GM12873 (cell line): ENCODE measurements around the gene NHSL1.

Source experiments
- TF ChIP-seq, protein P1 (sequence below): IDR thresholded peaks from 2 replicates; pipeline ENCODE4 v1.5.1; 2012; ENCODE audit warnings: low read depth, mild to moderate bottlenecking, moderate library complexity, low read length, control low read depth; ENCODE audit not compliant: insufficient read depth; ENCODE audit errors: missing control alignments

Gene NHSL1, protein sequence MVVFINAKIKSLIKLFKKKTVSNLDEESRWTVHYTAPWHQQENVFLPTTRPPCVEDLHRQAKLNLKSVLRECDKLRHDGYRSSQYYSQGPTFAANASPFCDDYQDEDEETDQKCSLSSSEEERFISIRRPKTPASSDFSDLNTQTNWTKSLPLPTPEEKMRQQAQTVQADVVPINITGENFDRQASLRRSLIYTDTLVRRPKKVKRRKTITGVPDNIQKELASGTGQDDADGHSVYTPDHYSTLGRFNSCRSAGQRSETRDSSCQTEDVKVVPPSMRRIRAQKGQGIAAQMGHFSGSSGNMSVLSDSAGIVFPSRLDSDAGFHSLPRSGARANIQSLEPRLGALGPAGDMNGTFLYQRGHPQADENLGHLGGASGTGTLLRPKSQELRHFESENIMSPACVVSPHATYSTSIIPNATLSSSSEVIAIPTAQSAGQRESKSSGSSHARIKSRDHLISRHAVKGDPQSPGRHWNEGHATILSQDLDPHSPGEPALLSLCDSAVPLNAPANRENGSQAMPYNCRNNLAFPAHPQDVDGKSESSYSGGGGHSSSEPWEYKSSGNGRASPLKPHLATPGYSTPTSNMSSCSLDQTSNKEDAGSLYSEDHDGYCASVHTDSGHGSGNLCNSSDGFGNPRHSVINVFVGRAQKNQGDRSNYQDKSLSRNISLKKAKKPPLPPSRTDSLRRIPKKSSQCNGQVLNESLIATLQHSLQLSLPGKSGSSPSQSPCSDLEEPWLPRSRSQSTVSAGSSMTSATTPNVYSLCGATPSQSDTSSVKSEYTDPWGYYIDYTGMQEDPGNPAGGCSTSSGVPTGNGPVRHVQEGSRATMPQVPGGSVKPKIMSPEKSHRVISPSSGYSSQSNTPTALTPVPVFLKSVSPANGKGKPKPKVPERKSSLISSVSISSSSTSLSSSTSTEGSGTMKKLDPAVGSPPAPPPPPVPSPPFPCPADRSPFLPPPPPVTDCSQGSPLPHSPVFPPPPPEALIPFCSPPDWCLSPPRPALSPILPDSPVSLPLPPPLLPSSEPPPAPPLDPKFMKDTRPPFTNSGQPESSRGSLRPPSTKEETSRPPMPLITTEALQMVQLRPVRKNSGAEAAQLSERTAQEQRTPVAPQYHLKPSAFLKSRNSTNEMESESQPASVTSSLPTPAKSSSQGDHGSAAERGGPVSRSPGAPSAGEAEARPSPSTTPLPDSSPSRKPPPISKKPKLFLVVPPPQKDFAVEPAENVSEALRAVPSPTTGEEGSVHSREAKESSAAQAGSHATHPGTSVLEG (N-terminal part only)

DNA sequence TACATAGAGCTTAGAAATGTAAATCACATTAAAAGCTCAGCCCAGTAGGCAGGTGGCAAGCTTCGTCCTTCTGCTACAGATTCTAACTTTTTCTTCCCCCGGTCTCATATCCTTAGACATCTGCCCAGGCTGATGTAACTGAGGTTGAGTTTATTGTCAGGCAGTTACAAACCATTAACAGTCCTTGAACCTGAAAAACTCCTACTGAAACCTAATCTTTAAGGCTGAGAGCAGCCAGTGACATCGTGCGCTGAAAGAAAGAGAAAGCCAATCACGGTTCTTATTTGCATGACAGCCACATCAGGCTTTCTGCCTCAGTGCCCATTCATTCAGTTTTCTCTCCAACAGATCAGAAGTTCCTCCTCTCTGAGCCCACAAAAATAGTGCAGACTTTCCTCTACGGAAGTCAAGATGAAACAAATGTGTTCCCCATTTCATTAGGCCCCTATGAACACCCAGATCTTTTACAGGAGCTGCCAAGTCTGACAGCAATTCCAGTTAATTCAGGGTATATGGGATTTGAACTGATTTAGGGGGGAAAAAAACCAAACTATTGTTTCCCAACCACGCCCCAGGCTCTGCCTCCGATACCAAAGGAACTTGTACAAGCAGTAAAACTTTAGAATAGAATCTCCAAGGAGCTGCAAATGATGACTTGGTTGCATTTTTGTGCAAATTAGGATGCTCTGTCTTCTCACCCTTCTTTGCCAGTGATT lies at the start of gene NHSL1:
Gene NHSL1 (minus strand): TSS at position 192 of the 716 bp plus-strand sequence. CDS start 204 bp downstream, outside the sequence.
- TF ChIP-seq, protein P1, sequence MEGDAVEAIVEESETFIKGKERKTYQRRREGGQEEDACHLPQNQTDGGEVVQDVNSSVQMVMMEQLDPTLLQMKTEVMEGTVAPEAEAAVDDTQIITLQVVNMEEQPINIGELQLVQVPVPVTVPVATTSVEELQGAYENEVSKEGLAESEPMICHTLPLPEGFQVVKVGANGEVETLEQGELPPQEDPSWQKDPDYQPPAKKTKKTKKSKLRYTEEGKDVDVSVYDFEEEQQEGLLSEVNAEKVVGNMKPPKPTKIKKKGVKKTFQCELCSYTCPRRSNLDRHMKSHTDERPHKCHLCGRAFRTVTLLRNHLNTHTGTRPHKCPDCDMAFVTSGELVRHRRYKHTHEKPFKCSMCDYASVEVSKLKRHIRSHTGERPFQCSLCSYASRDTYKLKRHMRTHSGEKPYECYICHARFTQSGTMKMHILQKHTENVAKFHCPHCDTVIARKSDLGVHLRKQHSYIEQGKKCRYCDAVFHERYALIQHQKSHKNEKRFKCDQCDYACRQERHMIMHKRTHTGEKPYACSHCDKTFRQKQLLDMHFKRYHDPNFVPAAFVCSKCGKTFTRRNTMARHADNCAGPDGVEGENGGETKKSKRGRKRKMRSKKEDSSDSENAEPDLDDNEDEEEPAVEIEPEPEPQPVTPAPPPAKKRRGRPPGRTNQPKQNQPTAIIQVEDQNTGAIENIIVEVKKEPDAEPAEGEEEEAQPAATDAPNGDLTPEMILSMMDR: no peak

DNA sequence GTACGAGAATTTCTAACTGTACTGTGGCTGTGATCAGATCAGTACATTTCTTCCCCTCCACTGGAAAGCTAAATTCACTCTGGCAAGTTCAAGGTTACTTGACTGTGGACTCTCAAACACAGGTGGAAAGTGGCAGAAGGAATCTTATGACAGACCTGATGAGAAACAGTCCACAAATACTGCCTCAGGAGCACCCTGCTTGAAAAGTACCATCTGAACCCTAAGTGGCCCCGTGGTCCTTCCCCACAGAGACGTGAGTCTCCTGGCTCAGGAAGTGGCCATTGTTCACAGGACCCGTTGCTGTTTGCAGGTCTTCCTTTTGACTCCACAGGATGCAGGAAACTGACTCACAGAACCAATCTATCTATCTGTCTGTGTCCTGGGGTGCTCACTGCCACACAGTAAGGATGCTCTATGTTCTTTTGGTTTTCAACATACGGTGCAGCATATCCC lies 47.5 kb upstream of the NHSL1 start:
- TF ChIP-seq, protein P1: no peak

DNA sequence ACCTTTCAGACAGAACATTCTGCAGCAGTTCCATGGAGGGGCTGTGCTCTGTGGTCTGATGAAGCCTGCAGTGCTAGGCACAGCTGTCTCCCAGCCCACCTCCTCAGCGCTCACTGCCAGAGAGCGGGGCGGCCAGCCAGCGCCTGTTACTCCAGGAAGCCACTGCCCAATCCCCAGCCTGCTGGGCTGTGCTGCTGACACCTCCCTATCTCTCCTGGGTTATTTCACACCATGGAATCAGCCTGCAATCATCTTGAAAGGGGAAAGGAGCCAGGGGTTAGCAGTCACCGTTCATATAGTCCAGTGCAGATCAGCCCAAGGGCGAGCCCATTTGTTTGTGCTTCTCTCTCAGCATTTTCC lies 46.3 kb upstream of the NHSL1 start:
- TF ChIP-seq, protein P1: no peak

DNA sequence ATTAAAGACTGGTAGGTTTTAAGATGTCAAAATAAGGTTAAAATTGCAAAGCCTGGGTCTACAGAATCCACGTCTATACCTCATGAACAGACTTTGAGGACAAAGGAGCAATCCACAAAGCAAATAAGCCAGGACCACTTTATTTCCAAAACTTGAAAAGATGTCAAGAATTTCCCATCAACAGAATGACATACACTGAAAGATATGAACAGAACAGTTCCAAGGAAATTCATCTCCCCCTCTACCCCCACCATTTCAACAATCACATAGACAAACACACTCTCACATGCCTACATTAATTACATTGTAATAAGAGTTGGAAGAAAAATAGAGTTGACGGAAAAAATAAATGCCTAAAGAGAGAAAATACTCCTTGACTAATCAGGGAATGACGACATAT lies 45.2 kb upstream of the NHSL1 start:
- TF ChIP-seq, protein P1: no peak

DNA sequence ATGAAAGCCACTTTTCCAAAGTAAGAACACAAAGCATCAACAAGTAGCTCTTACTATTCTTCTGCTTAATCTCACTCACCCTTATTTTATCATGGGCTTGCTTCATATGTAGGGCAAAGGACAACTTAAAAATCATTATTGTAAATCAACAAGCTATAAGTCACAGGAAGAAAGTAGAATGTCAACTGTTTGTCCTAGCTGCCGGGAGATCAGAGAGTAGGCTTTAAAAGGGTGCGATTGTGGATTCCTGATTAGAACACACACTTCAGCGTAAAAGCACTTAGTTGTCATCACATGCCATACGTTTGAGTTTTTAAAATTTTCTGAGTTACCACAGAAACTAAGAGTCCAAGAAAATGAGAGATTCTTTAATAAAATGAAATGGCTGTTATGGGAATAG lies 44.4 kb upstream of the NHSL1 start:
- TF ChIP-seq, protein P1: no peak

DNA sequence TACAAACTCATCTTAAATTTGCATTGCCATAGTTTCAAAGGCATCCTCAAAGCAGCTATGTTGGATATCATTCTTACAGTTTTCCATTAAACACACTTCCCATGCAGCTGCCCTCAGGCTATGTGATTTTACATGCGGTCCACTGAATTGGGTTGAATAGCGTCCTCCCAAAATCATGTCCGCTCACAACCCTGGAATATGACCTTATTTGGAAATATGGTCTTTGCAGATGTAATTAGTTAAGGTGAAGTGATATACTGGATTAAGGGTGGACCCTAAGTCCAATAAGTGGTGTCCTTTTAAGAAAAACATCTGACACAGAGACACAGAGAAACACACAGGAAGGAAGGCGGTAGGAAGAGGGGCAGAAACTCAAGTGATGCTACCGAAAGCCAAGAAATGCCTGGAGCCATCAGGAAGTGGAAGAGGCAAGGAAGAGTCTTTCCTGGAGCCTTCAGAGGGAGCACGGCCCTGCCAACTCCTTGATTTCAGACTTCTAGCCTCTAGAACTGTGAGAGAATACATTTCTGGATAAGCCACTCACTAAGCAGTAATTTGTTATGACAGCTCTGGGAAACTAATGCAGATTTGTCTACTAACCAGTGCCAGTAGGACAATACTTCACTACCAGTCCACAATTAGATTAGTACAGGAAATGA lies 42.7 kb upstream of the NHSL1 start:
- TF ChIP-seq, protein P1: no peak
